Heart left ventricle (tissue), 16 donors: ENCODE results near the gene PCTP. TPM values are rescaled to one million over a fixed set of nuclear protein-coding genes. Genes with fewer than 3 reads are reported as not detected.

Experiments used
- ATAC-seq, 4 donors: fragments of 200-7000 bp; cut with Tn5 transposase; one replicate each; pipeline ENCODE4 v1.9.1; 2020 to 2022; ENCODE audit warnings: moderate library complexity in 4 of 4, mild to moderate bottlenecking in 3 of 4, moderate number of reproducible peaks in 1 of 4
- DNase-seq, 5 donors: peaks; one replicate each; pipeline ENCODE4 v3.0.0-alpha.2; 2020
- H3K27ac ChIP-seq, 12 donors: fragments of 200-600 bp; sonication (generic) in 4 of 12; one replicate each; pipeline versions ENCODE4 v1.5.0 to v1.8.0; 2016 to 2022; ENCODE audit warnings: mild to moderate bottlenecking in 2 of 12
- H3K27me3 ChIP-seq, 9 donors: fragments of 200-600 bp; sonication (generic) in 2 of 9; one replicate each; pipeline versions ENCODE4 v1.5.1 to v1.8.0; 2016 to 2022; ENCODE audit warnings: mild to moderate bottlenecking in 3 of 9
- H3K36me3 ChIP-seq, 9 donors: fragments of 200-600 bp; sonication (generic) in 2 of 9; one replicate each; pipeline versions ENCODE4 v1.5.0 to v1.8.0; 2018 to 2022; ENCODE audit warnings: mild to moderate bottlenecking in 2 of 9
- H3K4me1 ChIP-seq, 12 donors: fragments of 200-600 bp; sonication (generic) in 4 of 12; one replicate each; pipeline versions ENCODE4 v1.5.0 to v1.8.0; 2016 to 2022; ENCODE audit warnings: mild to moderate bottlenecking in 3 of 12
- H3K4me3 ChIP-seq, 12 donors: fragments of 200-600 bp; sonication (generic) in 4 of 12; one replicate each; pipeline versions ENCODE4 v1.5.0 to v1.8.0; 2017 to 2022; ENCODE audit warnings: mild to moderate bottlenecking in 9 of 12, moderate library complexity in 4 of 12
- H3K9me3 ChIP-seq, 12 donors: fragments of 200-600 bp; sonication (generic) in 4 of 12; one replicate each; pipeline versions ENCODE4 v1.5.0 to v1.8.0; 2016 to 2022; ENCODE audit warnings: mild to moderate bottlenecking in 1 of 12
- POLR2A ChIP-seq, 2 donors: fragments of 450-650 bp; IDR thresholded peaks; one replicate each; pipeline ENCODE4 v1.6.1; 2017; ENCODE audit warnings: antibody characterized with exemption in 2 of 2, mild to moderate bottlenecking in 2 of 2, moderate library complexity in 2 of 2
- WGBS, 4 donors: extraction: QIAGEN DNeasy Blood & Tissue Kit in 2 of 4; methylation state at CpG; one replicate each; pipeline versions ENCODE4 v1.1.5 to v1.1.7; 2013 to 2018; 5-methylcytosine and 5-hydroxymethylcytosine counted together
- intact Hi-C, 10 donors: fragments of 100-400 bp; cut with DNase I; formaldehyde crosslinking; loops; one replicate each; pipeline versions ENCODE4 v1.11.1 to v1.14.2; 2022
- polyA plus RNA-seq, 2 donors: library from polyadenylated mRNA; stranded (reverse); fragments of 200-250 nt; gene quantifications; one replicate each; pipeline ENCODE4 v1.2.3, GENCODE V29; 2013
- total RNA-seq, 9 donors: library from RNA; depleted of rRNA in 2 of 9; stranded (reverse); fragments of >200 nt in 2 of 9; fragmentation: NEBNext Ultra II Directional in 3 of 9; extraction: Animal tissue kit (Norgen Biotek cat#: 25700) in 3 of 9; gene quantifications; one replicate each; pipeline versions ENCODE4 v1.1.0 to v1.2.4, GENCODE V29; 2016 to 2023
- TF ChIP-seq, protein P1 (sequence below), 12 donors: fragments of 200-600 bp; sonication (generic) in 4 of 12; IDR thresholded peaks; one replicate each; pipeline versions ENCODE4 v1.5.0 to v1.8.0; 2018 to 2022; ENCODE audit warnings: antibody characterized with exemption in 12 of 12, mild to moderate bottlenecking in 5 of 12
- donor health status: ischemic (EF 13 %, LVEDD 7.1; RV severe dilation, severe dysfunction).
- donor health status: healthy with polysubstance abuse.
- donor health status: DM: no; HTN: yes; CAD: no.
- donor health status: DM: no; HTN: no; CAD: no.
- donor health status: ischemic (EF 25% LVEDD 6.9; RV normal size, moderate dysfunction).
- donor health status: ischemic (EF 25% LVEDD 5.7; RV mildly dilated, moderate dysfunction).
- donor health status: healthy.
- donor health status: DM: yes; HTN: yes; CAD: no.
- donor health status: ischemic (EF 35%, LVEDD 5.7; RV mildly dilated, moderate dysfunction).
- donor health status: nonischemic (EF 11% LVEDD 7.7; RV severe dilation, severe dysfunction).
- donor health status: DM: yes; HTN: yes; CAD: no.
- donor health status: PGD.
- donor health status: ischemic (EF 29% LVEDD 5.4; RV normal size, mild dysfunction).
- donor health status: nonischemic (EF 23%, LVEDD 6.1; RV moderate dilation, normal function).

PCTP gene
- total and polyA plus RNA-seq, 11 donors = 11.8 to 22.6 (median 18.6) TPM

DNA sequence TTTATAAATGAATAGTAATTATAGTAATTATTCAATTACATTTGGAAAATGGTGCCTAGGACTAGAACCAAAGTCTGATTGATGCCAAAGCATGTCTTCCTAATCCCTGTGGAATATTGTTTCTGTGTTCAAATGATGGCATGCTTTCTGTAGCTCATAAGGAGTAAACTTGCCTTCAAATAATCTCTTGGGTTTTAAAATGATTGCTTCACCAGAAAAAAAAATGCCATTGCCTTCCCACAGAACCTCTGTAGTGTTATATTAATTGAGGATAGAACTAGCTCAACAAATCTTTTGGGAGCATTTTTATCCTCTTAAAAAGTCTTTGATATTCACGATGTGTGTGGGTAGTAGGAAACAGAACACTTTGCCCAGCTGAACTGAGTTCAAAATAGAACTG is 20.5 kb upstream of the PCTP start:
- no peak for ATAC-seq
- DNase-seq = no peak
- Histone ChIP-seq H3K4me3 (peak overlapping the region in 9 of 12 donors; percentile 12 to 48 (median 40)), H3K4me1 (peaks cover 0 to 51% (median 31%) of the 10 kb centered on the region in 12 donors), H3K9me3 (no peaks in the 10 kb centered on the region), H3K36me3 (no peaks in the 10 kb centered on the region), H3K27ac (peak overlapping the region; percentile 68 to 93 (median 84)), H3K27me3 (no peaks in the 10 kb centered on the region)
- WGBS, 4 donors = 2 to 15% (median 6%) methylated on average over 1 of the region's 1 CpG
- TF ChIP-seq, protein P1, sequence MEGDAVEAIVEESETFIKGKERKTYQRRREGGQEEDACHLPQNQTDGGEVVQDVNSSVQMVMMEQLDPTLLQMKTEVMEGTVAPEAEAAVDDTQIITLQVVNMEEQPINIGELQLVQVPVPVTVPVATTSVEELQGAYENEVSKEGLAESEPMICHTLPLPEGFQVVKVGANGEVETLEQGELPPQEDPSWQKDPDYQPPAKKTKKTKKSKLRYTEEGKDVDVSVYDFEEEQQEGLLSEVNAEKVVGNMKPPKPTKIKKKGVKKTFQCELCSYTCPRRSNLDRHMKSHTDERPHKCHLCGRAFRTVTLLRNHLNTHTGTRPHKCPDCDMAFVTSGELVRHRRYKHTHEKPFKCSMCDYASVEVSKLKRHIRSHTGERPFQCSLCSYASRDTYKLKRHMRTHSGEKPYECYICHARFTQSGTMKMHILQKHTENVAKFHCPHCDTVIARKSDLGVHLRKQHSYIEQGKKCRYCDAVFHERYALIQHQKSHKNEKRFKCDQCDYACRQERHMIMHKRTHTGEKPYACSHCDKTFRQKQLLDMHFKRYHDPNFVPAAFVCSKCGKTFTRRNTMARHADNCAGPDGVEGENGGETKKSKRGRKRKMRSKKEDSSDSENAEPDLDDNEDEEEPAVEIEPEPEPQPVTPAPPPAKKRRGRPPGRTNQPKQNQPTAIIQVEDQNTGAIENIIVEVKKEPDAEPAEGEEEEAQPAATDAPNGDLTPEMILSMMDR (IDR thresholded peaks at IDR 0.05) = no peak
- no peak for TF ChIP-seq POLR2A (IDR thresholded peaks at IDR 0.05)
- intact Hi-C loops = no loop called here

DNA sequence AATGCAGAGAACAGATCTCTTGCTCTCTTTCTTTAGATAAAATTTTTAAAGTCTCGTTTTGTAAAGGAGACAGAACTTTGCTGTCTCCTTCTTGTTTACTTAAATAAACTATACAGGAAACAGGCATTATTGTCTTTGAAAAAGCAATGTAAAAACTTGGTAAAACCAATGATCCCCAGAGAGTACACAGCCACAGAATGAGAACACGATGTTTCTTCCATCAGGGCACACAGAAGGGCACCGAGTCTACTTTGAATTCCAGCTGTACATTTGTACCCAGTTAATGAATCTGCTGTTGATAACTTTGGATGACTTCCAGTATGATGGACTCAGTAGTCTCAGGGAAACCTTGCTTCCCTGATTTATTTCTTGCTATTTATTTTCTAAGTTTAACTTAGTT is 20.0 kb upstream of the PCTP start:
- Histone ChIP-seq H3K9me3 (no peaks in the 10 kb centered on the region), H3K27me3 (no peaks in the 10 kb centered on the region), H3K36me3 (no peaks in the 10 kb centered on the region), H3K4me1 (peaks cover 0 to 49% (median 31%) of the 10 kb centered on the region in 12 donors), H3K4me3 (peak overlapping the region in 10 of 12 donors; percentile 12 to 48 (median 40)), H3K27ac (peak overlapping the region; percentile 68 to 93 (median 84))
- TF ChIP-seq POLR2A (IDR thresholded peaks at IDR 0.05) = no peak
- TF ChIP-seq, protein P1 (IDR thresholded peaks at IDR 0.05) = no peak
- ATAC-seq = peak; percentile 38 to 72 (median 64)
- 8 to 23% (median 12%) methylated on average over 3 of the region's 3 CpGs for WGBS, 4 donors
- intact Hi-C loops = no loop called here
- no peak for DNase-seq

DNA sequence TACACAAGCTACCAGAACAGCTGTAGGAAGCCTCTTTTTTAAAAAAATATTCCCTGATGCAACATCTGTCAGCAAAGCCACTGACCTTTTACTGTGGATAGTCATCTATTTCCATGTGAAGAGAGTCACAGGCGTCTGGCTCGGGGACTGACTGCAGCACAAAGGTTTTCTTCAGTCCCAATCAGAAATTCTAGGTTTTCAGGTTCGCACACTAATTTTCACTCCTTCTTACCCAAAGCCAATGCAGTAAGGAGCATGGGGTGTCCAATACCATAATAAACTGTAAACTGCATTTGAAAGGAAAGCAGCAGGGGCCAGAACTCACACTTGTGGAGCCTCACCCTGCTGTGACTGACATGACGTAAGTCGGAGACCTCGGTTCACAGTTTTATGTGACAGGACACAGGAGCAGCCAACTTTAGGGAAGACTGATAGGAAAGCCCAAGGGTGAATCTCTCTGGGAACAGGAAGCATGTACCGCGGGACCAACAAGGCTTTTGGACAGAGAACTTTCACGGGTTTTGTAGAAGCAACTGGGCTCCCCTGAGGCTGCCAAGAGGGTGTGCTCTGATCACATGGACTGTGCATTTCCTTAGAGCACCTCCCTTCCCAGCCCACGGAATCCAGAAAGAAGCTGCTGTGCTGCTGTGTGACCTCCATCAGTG is 19.1 kb upstream of the PCTP start:
- peaks cover 0 to 40% (median 25%) of the 10 kb centered on the region in 12 donors for H3K4me1 ChIP-seq
- DNase-seq = peak; percentile 71 to 85 (median 79)
- peak overlapping the region in 11 of 12 donors; percentile 9 to 48 (median 40) for H3K4me3 ChIP-seq
- no peaks in the 10 kb centered on the region for H3K27me3 ChIP-seq
- peak in 1 of 2 donors; percentile 10 for TF ChIP-seq POLR2A (IDR thresholded peaks at IDR 0.05)
- TF ChIP-seq, protein P1 (IDR thresholded peaks at IDR 0.05) = no peak
- 10 to 22% (median 12%) methylated on average over 10 of the region's 10 CpGs for WGBS, 4 donors
- no peaks in the 10 kb centered on the region for H3K9me3 ChIP-seq
- no peaks in the 10 kb centered on the region for H3K36me3 ChIP-seq
- peak overlapping the region; percentile 68 to 93 (median 84) for H3K27ac ChIP-seq
- peak; percentile 79 to 90 (median 88) for ATAC-seq
- intact Hi-C loops = loop anchor here in 2 of 10 donors (2.0 kb wide), 1 partner anchor 19 kb away; the partner anchor contains the start of gene PCTP (in 2 of the 2)

DNA sequence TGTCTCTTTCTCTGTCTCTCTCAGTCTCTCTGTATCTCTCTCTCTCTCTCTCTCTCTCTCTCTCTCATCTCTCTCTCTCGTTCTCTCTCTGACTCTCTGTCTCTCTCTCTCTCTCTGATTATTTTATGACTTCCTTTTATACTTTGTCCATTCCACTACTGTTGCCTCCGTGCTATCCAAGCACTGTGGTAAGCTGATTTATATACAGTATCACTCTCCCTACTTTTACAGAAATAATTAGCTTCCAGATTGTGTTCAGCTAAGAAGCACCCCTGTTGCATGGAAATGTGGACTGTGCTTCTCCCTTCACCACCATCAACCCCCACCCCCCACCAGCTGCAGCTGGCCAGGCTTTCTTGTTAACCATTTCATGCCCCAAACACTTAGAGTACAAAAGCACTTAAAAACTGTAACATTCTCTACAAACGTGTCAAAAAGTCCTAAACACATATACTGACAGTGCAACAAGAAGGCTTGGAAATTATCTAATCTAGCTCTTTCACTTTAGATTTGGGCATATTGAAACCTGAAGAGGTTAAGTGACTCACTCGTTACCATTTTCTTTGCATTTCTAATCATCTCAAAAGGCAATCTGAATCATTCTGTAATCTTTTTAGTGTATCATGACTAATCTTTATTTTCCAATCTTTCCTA is 16.6 kb upstream of the PCTP start:
- ATAC-seq (no peak), DNase-seq (no peak)
- TF ChIP-seq POLR2A (IDR thresholded peaks at IDR 0.05) = no peak
- TF ChIP-seq, protein P1 (IDR thresholded peaks at IDR 0.05) = no peak
- Histone ChIP-seq H3K27ac (peak overlapping the region in 3 of 12 donors; percentile 5 to 81 (median 16)), H3K36me3 (no peaks in the 10 kb centered on the region), H3K9me3 (no peaks in the 10 kb centered on the region), H3K4me1 (peaks cover 0 to 38% (median 23%) of the 10 kb centered on the region in 12 donors), H3K27me3 (no peaks in the 10 kb centered on the region), H3K4me3 (no peak overlapping the region)
- WGBS, 4 donors = 62 to 68% (median 67%) methylated on average over 4 of the region's 4 CpGs
- intact Hi-C loops = no loop called here
